ENCODE measurements around the gene EEF1AKMT1.

The EEF1AKMT1 gene

GRCh38 chr13:20702915-20703779, 70.6 kb downstream of the EEF1AKMT1 start, which contains the start of gene IL17D:
TSS of gene IL17D (plus strand) at chr13:20703699. CDS start at chr13:20704002, 303 bp downstream.
- Histone ChIP-seq H3K27me3 (ENCODE audit: control insufficient read depth, insufficient read depth, low read length) (peaks cover 17% of the 10 kb centered on the region), H3K9ac (ENCODE audit: low read length) (peak within 1 kb of the TSS; percentile 19), H3K4me1 (ENCODE audit: control insufficient read depth, insufficient read depth, low read length) (peaks cover 8% of the 10 kb centered on the region), H3K9me3 (ENCODE audit: control insufficient read depth, low read length) (no peaks in the 10 kb centered on the region), H3K4me3 (ENCODE audit: low read length) (peak within 1 kb of the TSS; percentile 36), H3K36me3 (ENCODE audit: control insufficient read depth, insufficient read depth, low read length) (no peaks in the 10 kb centered on the region)

DNA sequence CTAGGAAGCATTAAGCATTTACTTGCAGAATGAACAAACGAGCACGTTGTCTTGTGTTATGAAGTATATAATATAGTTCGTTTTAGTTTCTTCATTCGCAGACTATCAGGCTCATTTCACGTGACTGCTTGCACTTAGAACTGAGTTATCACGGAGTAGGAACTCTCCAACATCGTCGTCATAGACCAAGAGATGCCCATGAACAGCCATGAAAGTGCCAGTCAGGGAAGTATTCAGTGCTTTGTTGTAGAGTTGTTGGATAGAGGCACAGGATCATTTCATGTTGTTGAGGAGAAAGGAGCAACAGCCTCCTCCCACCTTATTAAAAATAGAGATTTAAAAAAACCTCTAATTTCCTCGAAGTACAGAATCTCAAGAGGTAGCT, 71.2 kb downstream of the EEF1AKMT1 start:
- Histone ChIP-seq H3K9ac (ENCODE audit: low read length) (peak overlapping the region; percentile 19), H3K9me3 (ENCODE audit: control insufficient read depth, low read length) (no peaks in the 10 kb centered on the region), H3K4me3 (ENCODE audit: low read length) (no peak overlapping the region), H3K4me1 (ENCODE audit: control insufficient read depth, insufficient read depth, low read length) (peaks cover 8% of the 10 kb centered on the region), H3K36me3 (ENCODE audit: control insufficient read depth, insufficient read depth, low read length) (no peaks in the 10 kb centered on the region), H3K27me3 (ENCODE audit: control insufficient read depth, insufficient read depth, low read length) (peaks cover 17% of the 10 kb centered on the region)

DNA sequence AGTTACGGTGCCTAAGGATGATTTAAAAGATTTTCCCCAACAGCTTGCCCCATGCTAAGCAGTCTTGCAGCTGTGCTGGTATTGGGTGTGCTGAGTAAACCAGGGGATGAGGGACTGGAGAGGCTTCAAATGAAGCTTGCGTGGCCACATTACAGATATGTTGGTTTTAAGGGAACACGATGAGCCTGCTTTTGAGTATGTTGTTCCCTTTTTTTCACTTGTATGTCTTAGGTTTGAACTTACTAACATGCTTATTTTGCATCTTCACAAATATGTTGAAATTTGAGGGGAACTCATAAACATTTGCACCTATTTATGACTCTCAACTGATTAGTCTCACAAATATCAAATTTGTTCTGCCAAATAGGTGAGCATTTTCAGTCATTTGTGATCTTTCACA, 72.3 kb downstream of the EEF1AKMT1 start:
- Histone ChIP-seq H3K9ac (ENCODE audit: low read length) (no peak overlapping the region), H3K4me1 (ENCODE audit: control insufficient read depth, insufficient read depth, low read length) (peaks cover 8% of the 10 kb centered on the region), H3K9me3 (ENCODE audit: control insufficient read depth, low read length) (no peaks in the 10 kb centered on the region), H3K27me3 (ENCODE audit: control insufficient read depth, insufficient read depth, low read length) (peaks cover 17% of the 10 kb centered on the region), H3K36me3 (ENCODE audit: control insufficient read depth, insufficient read depth, low read length) (no peaks in the 10 kb centered on the region), H3K4me3 (ENCODE audit: low read length) (no peak overlapping the region)

DNA sequence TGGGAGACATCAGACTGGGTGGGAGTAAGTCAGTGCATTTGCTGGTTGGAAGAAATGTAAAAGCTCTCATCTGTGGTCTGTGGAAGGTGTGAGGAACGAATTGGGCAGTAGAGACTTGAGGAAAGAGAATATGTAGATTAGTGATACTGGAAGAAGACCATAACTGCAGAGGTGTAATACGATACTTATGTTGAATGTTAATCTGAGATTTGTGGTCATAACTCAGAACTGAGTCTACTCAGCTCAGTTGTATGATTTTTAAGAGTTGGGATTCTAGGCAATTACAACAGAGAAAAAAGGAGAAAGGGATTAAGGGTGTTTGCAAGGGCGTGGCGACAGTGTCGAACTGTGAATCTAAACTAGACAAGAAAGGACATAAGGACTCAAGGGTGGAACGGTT, 73.5 kb downstream of the EEF1AKMT1 start:
- H3K9me3 ChIP-seq (ENCODE audit: control insufficient read depth, low read length), result no peaks in the 10 kb centered on the region
- no peaks in the 10 kb centered on the region for H3K36me3 ChIP-seq (ENCODE audit: control insufficient read depth, insufficient read depth, low read length)
- peaks cover 8% of the 10 kb centered on the region for H3K4me1 ChIP-seq (ENCODE audit: control insufficient read depth, insufficient read depth, low read length)

DNA sequence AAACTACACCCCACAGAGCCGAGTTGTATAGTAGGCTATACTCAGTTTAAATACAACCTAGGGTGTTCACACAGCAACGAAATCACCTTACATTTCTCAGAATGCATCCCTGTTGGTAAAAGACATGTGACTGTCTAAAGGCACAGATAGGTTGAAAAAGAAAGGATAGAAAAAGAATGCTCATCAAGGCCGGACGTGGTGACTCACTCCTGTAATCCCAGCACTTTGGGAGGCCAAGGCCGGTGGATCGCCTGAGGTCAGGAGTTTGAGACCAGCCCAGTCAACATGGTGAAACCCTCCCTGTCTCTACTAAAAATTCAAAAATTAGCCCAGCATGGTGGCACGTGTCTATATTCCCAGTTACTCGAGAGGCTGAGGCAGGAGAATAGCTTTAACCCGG, 74.0 kb downstream of the EEF1AKMT1 start:
- Histone ChIP-seq H3K4me1 (ENCODE audit: control insufficient read depth, insufficient read depth, low read length) (peaks cover 8% of the 10 kb centered on the region), H3K36me3 (ENCODE audit: control insufficient read depth, insufficient read depth, low read length) (no peaks in the 10 kb centered on the region), H3K9ac (ENCODE audit: low read length) (no peak overlapping the region), H3K4me3 (ENCODE audit: low read length) (no peak overlapping the region), H3K27me3 (ENCODE audit: control insufficient read depth, insufficient read depth, low read length) (peaks cover 17% of the 10 kb centered on the region), H3K9me3 (ENCODE audit: control insufficient read depth, low read length) (no peaks in the 10 kb centered on the region)

More for the DNA sequence above, 73.5 kb downstream of the EEF1AKMT1 start:
- peaks cover 17% of the 10 kb centered on the region for H3K27me3 ChIP-seq (ENCODE audit: control insufficient read depth, insufficient read depth, low read length)
- H3K9ac ChIP-seq (ENCODE audit: low read length), result no peak overlapping the region
- no peak overlapping the region for H3K4me3 ChIP-seq (ENCODE audit: low read length)

GRCh38 chr13:20696073-20696472, 77.7 kb downstream of the EEF1AKMT1 start:
- H3K27me3 ChIP-seq (ENCODE audit: control insufficient read depth, insufficient read depth, low read length), result no peaks in the 10 kb centered on the region
- H3K9me3 ChIP-seq (ENCODE audit: control insufficient read depth, low read length), result no peaks in the 10 kb centered on the region
- H3K4me3 ChIP-seq (ENCODE audit: low read length), result no peak overlapping the region
- H3K36me3 ChIP-seq (ENCODE audit: control insufficient read depth, insufficient read depth, low read length), result no peaks in the 10 kb centered on the region
- H3K4me1 ChIP-seq (ENCODE audit: control insufficient read depth, insufficient read depth, low read length), result no peaks in the 10 kb centered on the region
- no peak overlapping the region for H3K9ac ChIP-seq (ENCODE audit: low read length)

GRCh38 chr13:20691616-20692015, 82.1 kb downstream of the EEF1AKMT1 start:
- Histone ChIP-seq H3K9ac (ENCODE audit: low read length) (no peak overlapping the region), H3K9me3 (ENCODE audit: control insufficient read depth, low read length) (no peaks in the 10 kb centered on the region), H3K4me1 (ENCODE audit: control insufficient read depth, insufficient read depth, low read length) (no peaks in the 10 kb centered on the region), H3K36me3 (ENCODE audit: control insufficient read depth, insufficient read depth, low read length) (no peaks in the 10 kb centered on the region), H3K4me3 (ENCODE audit: low read length) (no peak overlapping the region), H3K27me3 (ENCODE audit: control insufficient read depth, insufficient read depth, low read length) (no peaks in the 10 kb centered on the region)

GRCh38 chr13:20689291-20689690, 84.5 kb downstream of the EEF1AKMT1 start:
- H3K4me3 ChIP-seq (ENCODE audit: low read length), result no peak overlapping the region
- H3K27me3 ChIP-seq (ENCODE audit: control insufficient read depth, insufficient read depth, low read length), result no peaks in the 10 kb centered on the region
- no peaks in the 10 kb centered on the region for H3K9me3 ChIP-seq (ENCODE audit: control insufficient read depth, low read length)
- no peaks in the 10 kb centered on the region for H3K36me3 ChIP-seq (ENCODE audit: control insufficient read depth, insufficient read depth, low read length)
- H3K9ac ChIP-seq (ENCODE audit: low read length), result no peak overlapping the region
- H3K4me1 ChIP-seq (ENCODE audit: control insufficient read depth, insufficient read depth, low read length), result no peaks in the 10 kb centered on the region

- Histone ChIP-seq H3K9ac (ENCODE audit: low read length) (no peak overlapping the region), H3K4me1 (ENCODE audit: control insufficient read depth, insufficient read depth, low read length) (no peaks in the 10 kb centered on the region), H3K4me3 (ENCODE audit: low read length) (no peak overlapping the region), H3K9me3 (ENCODE audit: control insufficient read depth, low read length) (no peaks in the 10 kb centered on the region), H3K27me3 (ENCODE audit: control insufficient read depth, insufficient read depth, low read length) (no peaks in the 10 kb centered on the region), H3K36me3 (ENCODE audit: control insufficient read depth, insufficient read depth, low read length) (no peaks in the 10 kb centered on the region)
Observed at GRCh38 chr13:20686863-20687579, 86.7 kb downstream of the EEF1AKMT1 start.

DNA sequence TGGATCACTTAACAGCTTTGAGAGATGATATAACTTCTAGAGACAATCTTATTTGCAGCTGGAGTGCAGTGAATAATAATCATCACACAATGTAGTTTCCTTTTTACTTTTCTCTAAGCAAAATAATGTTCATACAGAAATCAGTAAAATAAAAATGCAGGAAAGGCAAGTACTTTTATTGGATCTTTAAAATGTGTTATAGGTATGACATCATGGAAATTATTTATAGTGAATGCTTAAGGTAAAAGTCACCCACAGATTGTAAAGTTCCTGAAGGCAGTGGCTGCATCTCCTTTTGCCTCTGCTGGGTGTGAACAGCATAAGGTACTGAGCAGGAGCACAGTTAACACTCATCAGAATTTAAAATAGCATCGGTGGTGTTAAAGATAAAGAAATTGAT, 87.6 kb downstream of the EEF1AKMT1 start:
- Histone ChIP-seq H3K27me3 (ENCODE audit: control insufficient read depth, insufficient read depth, low read length) (no peaks in the 10 kb centered on the region), H3K9ac (ENCODE audit: low read length) (no peak overlapping the region), H3K9me3 (ENCODE audit: control insufficient read depth, low read length) (no peaks in the 10 kb centered on the region)

GRCh38 chr13:20685092-20685491, 88.7 kb downstream of the EEF1AKMT1 start:
- no peaks in the 10 kb centered on the region for H3K9me3 ChIP-seq (ENCODE audit: control insufficient read depth, low read length)
- no peak overlapping the region for H3K9ac ChIP-seq (ENCODE audit: low read length)
- no peak overlapping the region for H3K4me3 ChIP-seq (ENCODE audit: low read length)
- H3K36me3 ChIP-seq (ENCODE audit: control insufficient read depth, insufficient read depth, low read length), result no peaks in the 10 kb centered on the region
- no peaks in the 10 kb centered on the region for H3K4me1 ChIP-seq (ENCODE audit: control insufficient read depth, insufficient read depth, low read length)
- no peaks in the 10 kb centered on the region for H3K27me3 ChIP-seq (ENCODE audit: control insufficient read depth, insufficient read depth, low read length)

More for the DNA sequence above, 87.6 kb downstream of the EEF1AKMT1 start:
- no peaks in the 10 kb centered on the region for H3K4me1 ChIP-seq (ENCODE audit: control insufficient read depth, insufficient read depth, low read length)
- no peak overlapping the region for H3K4me3 ChIP-seq (ENCODE audit: low read length)
- no peaks in the 10 kb centered on the region for H3K36me3 ChIP-seq (ENCODE audit: control insufficient read depth, insufficient read depth, low read length)

DNA sequence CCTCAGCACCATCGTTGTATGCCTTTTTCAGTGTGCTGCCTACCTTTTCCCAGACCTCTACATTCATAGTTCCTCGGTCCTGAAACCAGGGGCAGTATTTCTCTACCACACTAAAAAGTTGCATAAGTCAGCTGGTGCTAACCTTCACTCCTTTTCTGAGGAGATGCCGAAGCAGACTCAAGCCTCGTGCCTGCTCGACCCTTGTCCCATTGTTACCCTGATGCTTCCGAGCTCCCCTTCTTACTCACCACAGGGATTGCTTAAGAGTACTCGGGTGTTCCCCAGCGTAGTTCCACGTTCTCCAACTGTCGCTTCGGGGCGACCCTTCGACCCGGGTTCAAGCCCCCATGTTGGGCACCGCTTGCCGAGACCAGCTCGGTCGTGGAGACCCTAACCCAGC, 89.2 kb downstream of the EEF1AKMT1 start:
- no peaks in the 10 kb centered on the region for H3K36me3 ChIP-seq (ENCODE audit: control insufficient read depth, insufficient read depth, low read length)
- no peaks in the 10 kb centered on the region for H3K27me3 ChIP-seq (ENCODE audit: control insufficient read depth, insufficient read depth, low read length)
- no peaks in the 10 kb centered on the region for H3K9me3 ChIP-seq (ENCODE audit: control insufficient read depth, low read length)
- H3K4me1 ChIP-seq (ENCODE audit: control insufficient read depth, insufficient read depth, low read length), result no peaks in the 10 kb centered on the region
- H3K9ac ChIP-seq (ENCODE audit: low read length), result no peak overlapping the region
- no peak overlapping the region for H3K4me3 ChIP-seq (ENCODE audit: low read length)

Measured in mucosa of stomach (tissue), 1 donor.